ENCODE results near the gene PFN4. TPM values are rescaled to one million over a fixed set of nuclear protein-coding genes. Genes with fewer than 3 reads are reported as not detected.
A peak's percentile ranks its signal among the peaks of the same experiment; 100 is the strongest.

PFN4 gene
- total and polyA plus RNA-seq, 9 of the 15 experiments (the other 6 are each of a cell fraction or from before 2014, with no cell fraction given): 0.07 to 0.54 (median 0.31) TPM; not detected in 2

- TF ChIP-seq DLX4 (CRISPR knock-in tag; IDR thresholded peaks at IDR 0.05) (no peak), ZBTB5 (IDR thresholded peaks at IDR 0.05) (no peak), PHTF2 (CRISPR knock-in tag; IDR thresholded peaks at IDR 0.05) (no peak), ZNF224 (CRISPR knock-in tag; IDR thresholded peaks at IDR 0.05) (no peak), POLR3A (IDR thresholded peaks at IDR 0.05; ENCODE audit: borderline replicate concordance, extremely low read depth, insufficient read depth, insufficient read length) (no peak), GTF2B (IDR thresholded peaks at IDR 0.05; ENCODE audit: extremely low read depth, insufficient read length) (no peak), ZNF347 (CRISPR knock-in tag; IDR thresholded peaks at IDR 0.05; ENCODE audit: low read depth) (no peak), FOXK1 (CRISPR knock-in tag; IDR thresholded peaks at IDR 0.05; ENCODE audit: borderline replicate concordance) (no peak), ZNF239 (CRISPR knock-in tag; IDR thresholded peaks at IDR 0.05) (no peak), ARID3A (IDR thresholded peaks at IDR 0.05; ENCODE audit: borderline replicate concordance, low read depth, low read length) (no peak), RBM22 (IDR thresholded peaks at IDR 0.05; ENCODE audit: low read depth, low read length, poor library complexity, severe bottlenecking) (peak; percentile 52), RFX1 (IDR thresholded peaks at IDR 0.05) (no peak), HNRNPL (IDR thresholded peaks at IDR 0.05; ENCODE audit: low read depth, low read length) (peak; percentile 97), USF1 (CRISPR knock-in tag; IDR thresholded peaks at IDR 0.05) (no peak; the same call in 1 of the 2 replicates), CAMTA2 (CRISPR knock-in tag; conservative IDR thresholded peaks at IDR 0.05) (no peak), ZNF121 (CRISPR knock-in tag; conservative IDR thresholded peaks at IDR 0.05) (no peak), MCM5 (IDR thresholded peaks at IDR 0.05; ENCODE audit: low read depth) (no peak), L3MBTL2 (IDR thresholded peaks at IDR 0.05) (peak; percentile 65), ADNP (tag; IDR thresholded peaks at IDR 0.05) (no peak), BRD9 (IDR thresholded peaks at IDR 0.05; ENCODE audit: low read depth, partially characterized antibody) (no peak), BCL6 (CRISPR knock-in tag; IDR thresholded peaks at IDR 0.05) (no peak), RUNX1 (IDR thresholded peaks at IDR 0.05; ENCODE audit: low read depth) (no peak)
Measured at GRCh38 chr2:24084386-24085199, 38.5 kb downstream of the PFN4 start, which contains the start of gene TP53I3 (continued).
